T-cell (primary cell): ENCODE results near the gene RAB8B. TPM values are rescaled to one million over a fixed set of nuclear protein-coding genes. Genes with fewer than 3 reads are reported as not detected.

Experiments used
- ATAC-seq, 4 experiments: fragments of 200-7000 bp in 3 of 4; fragments of 150-1000 bp in 1 of 4; cut with Tn5 transposase; replicated peaks in 1 of 4; 1 replicate in 3 of 4; 2 replicates in 1 of 4; pipeline ENCODE4 v1.10.0; 2021; ENCODE audit warnings: moderate library complexity in 3 of 4, mild to moderate bottlenecking in 2 of 4, moderate number of reproducible peaks in 1 of 4
- CTCF ChIA-PET, 2 donors: fragments of 300-600 bp; sonication (Branson Sonifier 250); formaldehyde crosslinking; loops; one replicate each; lab custom pipeline; 2022; ENCODE audit warnings: antibody characterized with exemption in 2 of 2; lab: Charles Lee
- POLR2A ChIA-PET, 2 donors: fragments of 300-600 bp; sonication (Branson Sonifier 250); formaldehyde crosslinking; loops; one replicate each; lab custom pipeline; 2022; ENCODE audit warnings: antibody characterized with exemption in 2 of 2; lab: Charles Lee
- DNase-seq, 35 experiments: peaks; one replicate each; pipeline versions ENCODE4 v3.0.0 to v3.0.0-alpha.2; 2013 to 2023
- H3K27ac ChIP-seq: one replicate; pipeline ENCODE4 v1.5.1; 2013; ENCODE audit warnings: low read length
- H3K27me3 ChIP-seq, 2 experiments: replicated peaks in 1 of 2; 1 replicate in 1 of 2; 2 replicates in 1 of 2; pipeline versions ENCODE4 v1.6.1 to v1.7.0; 2013; ENCODE audit warnings: low read length in 1 of 2, mixed read lengths in 1 of 2; ENCODE audit not compliant: control insufficient read depth in 2 of 2, insufficient read depth in 2 of 2; ENCODE audit errors: extremely low read depth in 1 of 2
- H3K36me3 ChIP-seq, 2 donors: 1 replicate in 1 of 2; 2 replicates in 1 of 2; pipeline versions ENCODE4 v1.6.1 to v1.7.0; 2013; ENCODE audit warnings: low read length in 1 of 2; ENCODE audit not compliant: control insufficient read depth in 2 of 2, insufficient read depth in 1 of 2; ENCODE audit errors: extremely low read depth in 1 of 2
- H3K4me1 ChIP-seq, 2 experiments: 1 replicate in 1 of 2; 2 replicates in 1 of 2; pipeline versions ENCODE4 v1.6.1 to v1.7.0; 2013; ENCODE audit warnings: low read length in 2 of 2, mixed read lengths in 1 of 2; ENCODE audit not compliant: insufficient read depth in 2 of 2, control insufficient read depth in 1 of 2; ENCODE audit errors: extremely low read depth in 1 of 2
- H3K4me3 ChIP-seq, 2 donors: 1 replicate in 1 of 2; 2 replicates in 1 of 2; pipeline versions ENCODE4 v1.5.1 to v1.7.0; 2013; ENCODE audit warnings: mild to moderate bottlenecking in 2 of 2, low read length in 1 of 2, moderate library complexity in 1 of 2; ENCODE audit not compliant: control insufficient read depth in 1 of 2; ENCODE audit errors: extremely low read depth in 1 of 2
- H3K9me3 ChIP-seq: 2 replicates; pipeline ENCODE4 v1.7.0; 2013
- H3K27ac Mint-ChIP-seq, 2 donors: one replicate each; pipeline ENCODE4 v1.8.0; 2020 to 2021; ENCODE audit warnings: mild to moderate bottlenecking in 2 of 2, mixed read lengths in 2 of 2
- H3K27me3 Mint-ChIP-seq, 2 donors: one replicate each; pipeline ENCODE4 v1.8.0; 2021 to 2022; ENCODE audit warnings: mixed read lengths in 2 of 2
- H3K36me3 Mint-ChIP-seq: one replicate; pipeline ENCODE4 v1.8.0; 2021; ENCODE audit warnings: mixed read lengths
- H3K4me1 Mint-ChIP-seq, 3 donors: one replicate each; pipeline ENCODE4 v1.8.0; 2020 to 2022; ENCODE audit warnings: mixed read lengths in 3 of 3, mild to moderate bottlenecking in 1 of 3
- H3K4me3 Mint-ChIP-seq, 3 donors: one replicate each; pipeline ENCODE4 v1.8.0; 2020 to 2022; ENCODE audit warnings: mild to moderate bottlenecking in 3 of 3, mixed read lengths in 3 of 3, moderate library complexity in 3 of 3
- H3K9me3 Mint-ChIP-seq, 3 donors: one replicate each; pipeline ENCODE4 v1.8.0; 2020 to 2022; ENCODE audit warnings: mixed read lengths in 3 of 3
- WGBS: methylation state at CpG from one replicate; pipeline ENCODE4 v1.1.5; 2013; ENCODE audit warnings: missing lambda C conversion rate; ENCODE audit not compliant: insufficient coverage; 5-methylcytosine and 5-hydroxymethylcytosine counted together
- total RNA-seq, 35 experiments: library from RNA in 6 of 35; stranded (reverse) in 6 of 35; fragments of 120-200 nt in 1 of 35; gene quantifications; one replicate each; pipeline versions ENCODE4 v1.2.1 to v1.2.4 and lab custom pipeline; 2013 to 2026

Gene RAB8B
- total RNA-seq, 5 donors from 2014 or later (not counting 1 experiment from before 2014, with no cell fraction given) = 52.2 to 66.7 (median 55.7) TPM

DNA sequence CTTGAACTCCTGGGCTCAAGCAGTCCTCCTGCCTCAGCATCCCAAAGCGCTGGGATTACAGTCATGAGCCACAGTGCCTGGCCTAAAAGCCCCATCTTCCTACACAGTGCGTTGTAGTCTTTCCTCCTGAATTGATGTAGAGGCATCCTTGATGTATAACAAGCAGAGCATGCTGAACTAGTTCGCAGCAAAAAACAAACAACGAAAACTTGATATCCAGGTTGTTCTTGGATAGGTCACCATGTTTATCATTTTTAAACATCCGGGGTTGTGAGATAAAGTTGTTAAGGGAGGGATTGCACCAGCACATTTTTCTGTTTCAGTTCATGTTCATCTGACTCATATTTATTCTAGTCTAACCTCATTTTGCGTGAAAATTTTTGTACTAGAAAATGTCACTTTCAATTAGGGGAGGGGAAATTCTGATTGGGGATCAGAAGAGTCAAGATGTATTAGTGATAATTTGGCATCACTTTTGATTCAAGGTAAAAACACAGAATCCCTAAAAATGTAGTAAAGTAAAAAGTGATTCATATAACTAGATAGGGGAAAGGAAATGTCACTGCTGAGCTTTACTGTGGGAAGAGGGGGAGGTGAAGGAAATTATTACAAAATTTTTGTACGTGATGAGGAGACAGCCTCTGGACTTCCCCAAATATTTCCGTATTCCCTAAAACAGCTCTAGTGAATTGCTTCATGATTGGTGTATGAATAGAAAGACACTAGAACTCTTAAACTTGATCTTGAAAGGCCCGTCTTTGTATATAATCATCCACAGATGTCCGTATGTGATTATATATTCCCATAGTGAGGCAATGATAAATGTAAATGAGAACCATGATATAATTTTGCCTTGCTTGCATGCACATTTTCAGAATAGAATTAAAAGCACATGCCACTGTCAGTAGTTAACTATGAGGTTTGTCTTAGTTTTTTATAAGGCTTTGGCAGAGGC lies 22.9 kb downstream of the RAB8B start:
- Histone ChIP-seq H3K27me3 (no peaks in the 10 kb centered on the region), H3K36me3 (peaks cover 0 to 7% of the 10 kb centered on the region in 2 donors), H3K9me3 (no peaks in the 10 kb centered on the region), H3K27ac (peak overlapping the region; percentile 55), H3K4me3 (no peak overlapping the region), H3K4me1 (peaks cover 45 to 48% of the 10 kb centered on the region in 2 experiments)
- H3K4me1 Mint-ChIP-seq = peaks cover 79 to 81% (median 80%) of the 10 kb centered on the region in 3 donors
- CTCF ChIA-PET = interaction anchor here in 1 of 2 donors (0.6 to 1.3 kb wide), 4 partner anchors 15 to 492 kb away, joined by 3 to 4 read pairs (median 4); no protein-coding TSS in a partner anchor
- POLR2A ChIA-PET = interaction anchor here in 1 of 2 donors (0.7 to 1.4 kb wide), 2 partner anchors 18 to 21 kb away, joined by 4 to 7 read pairs; no protein-coding TSS in a partner anchor
- peak overlapping the region; percentile 35 to 63 (median 54) for H3K4me3 Mint-ChIP-seq
- DNase-seq (peak in 1 of 35 experiments; percentile 37), ATAC-seq (peak; percentile 17 to 53 (median 48))
- H3K27ac Mint-ChIP-seq = peak overlapping the region; percentile 77 to 80
- no peaks in the 10 kb centered on the region for H3K27me3 Mint-ChIP-seq
- H3K9me3 Mint-ChIP-seq = no peaks in the 10 kb centered on the region
- WGBS = no CpG with 5 or more reads among the region's 10 CpGs
- H3K36me3 Mint-ChIP-seq = peaks cover 14% of the 10 kb centered on the region

- Mint-ChIP-seq H3K36me3 (peaks cover 23% of the 10 kb centered on the region), H3K4me1 (peaks cover 71 to 72% (median 72%) of the 10 kb centered on the region in 3 donors), H3K9me3 (no peaks in the 10 kb centered on the region), H3K4me3 (no peak overlapping the region), H3K27me3 (no peaks in the 10 kb centered on the region), H3K27ac (peak overlapping the region; percentile 13 to 66)
- peaks cover 3 to 20% of the 10 kb centered on the region in 2 experiments for H3K4me1 ChIP-seq
- peaks cover 0 to 2% of the 10 kb centered on the region in 2 donors for H3K36me3 ChIP-seq
- no peak overlapping the region for H3K4me3 ChIP-seq
- ATAC-seq (no peak), DNase-seq (no peak)
- H3K27ac ChIP-seq = no peak overlapping the region
- 93% methylated on average over 3 of the region's 5 CpGs for WGBS
- CTCF ChIA-PET = interaction anchor here (1.2 to 1.9 kb wide), 4 partner anchors 12 to 27 kb away, joined by 3 to 5 read pairs (median 4); no protein-coding TSS in a partner anchor
- POLR2A ChIA-PET = interaction anchor here (0.6 to 2.9 kb wide), 5 partner anchors 10 to 26 kb away, joined by 4 to 17 read pairs (median 5); no protein-coding TSS in a partner anchor
- no peaks in the 10 kb centered on the region for H3K27me3 ChIP-seq
- no peaks in the 10 kb centered on the region for H3K9me3 ChIP-seq
Measured at GRCh38 chr15:63218100-63218808, 28.8 kb downstream of the RAB8B start.

DNA sequence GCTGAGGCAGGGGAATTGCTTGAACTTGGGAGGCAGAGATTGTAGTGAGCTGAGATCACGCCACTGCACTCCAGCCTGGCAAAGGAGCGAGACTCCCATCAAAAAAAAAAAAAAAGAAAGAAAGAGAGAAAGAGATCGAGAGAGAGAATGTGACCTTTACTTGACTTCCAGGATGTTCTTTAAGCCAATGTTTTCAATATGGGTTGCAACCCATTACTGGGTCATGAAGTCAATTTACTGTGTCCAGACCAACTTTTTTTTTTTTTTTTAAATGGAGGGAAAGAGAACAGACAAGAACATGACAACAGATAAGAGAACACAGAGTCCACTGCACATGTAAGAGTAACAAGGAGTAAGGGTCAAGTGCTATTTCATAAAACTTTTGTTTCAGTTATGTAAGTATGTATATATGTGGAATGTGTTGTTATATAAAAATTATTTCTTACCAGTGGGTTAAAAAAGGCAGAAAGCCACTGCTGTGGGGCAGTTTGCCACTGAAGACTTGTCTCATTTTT lies 29.8 kb downstream of the RAB8B start:
- Histone ChIP-seq H3K4me1 (peaks cover 3 to 13% of the 10 kb centered on the region in 2 experiments), H3K36me3 (peaks cover 0 to 8% of the 10 kb centered on the region in 2 donors), H3K27me3 (no peaks in the 10 kb centered on the region), H3K4me3 (no peak overlapping the region), H3K9me3 (no peaks in the 10 kb centered on the region), H3K27ac (no peak overlapping the region)
- no peak for DNase-seq
- no peaks in the 10 kb centered on the region for H3K9me3 Mint-ChIP-seq
- H3K4me1 Mint-ChIP-seq = peaks cover 62 to 69% (median 68%) of the 10 kb centered on the region in 3 donors
- H3K4me3 Mint-ChIP-seq = no peak overlapping the region
- no peak for ATAC-seq
- POLR2A ChIA-PET = interaction anchor here in 1 of 2 donors (2.9 kb wide), 1 partner anchor 27 kb away, joined by 17 read pairs; no protein-coding TSS in a partner anchor
- H3K36me3 Mint-ChIP-seq = peaks cover 27% of the 10 kb centered on the region
- H3K27me3 Mint-ChIP-seq = no peaks in the 10 kb centered on the region
- H3K27ac Mint-ChIP-seq = peak overlapping the region; percentile 34 to 36
- no CpG with 5 or more reads among the region's 3 CpGs for WGBS
- CTCF ChIA-PET = interaction anchor here in 1 of 2 donors (1.5 to 1.9 kb wide), 2 partner anchors 11 to 28 kb away, joined by 3 to 5 read pairs; no protein-coding TSS in a partner anchor

DNA sequence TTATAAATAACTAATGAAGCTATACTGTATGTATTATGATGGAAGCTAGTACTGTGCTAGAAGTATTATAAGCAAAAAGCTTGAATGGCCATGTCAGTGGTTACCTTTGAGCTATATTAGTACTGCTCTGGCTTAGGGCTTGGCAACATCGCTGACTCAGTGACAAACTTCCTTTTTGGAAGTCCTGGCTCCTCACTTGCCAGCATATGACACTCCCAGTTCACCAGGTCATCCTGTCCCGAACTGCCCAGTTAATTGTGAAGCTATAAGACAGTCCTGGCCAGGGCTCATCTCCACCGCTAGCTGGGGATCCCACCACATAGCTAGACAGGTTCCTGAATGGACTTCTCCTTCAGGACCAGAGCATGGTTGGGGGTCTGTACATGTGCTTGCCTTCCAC lies 31.9 kb downstream of the RAB8B start:
- WGBS = 100% methylated on average over 3 of the region's 3 CpGs
- Mint-ChIP-seq H3K4me3 (no peak overlapping the region), H3K27me3 (no peaks in the 10 kb centered on the region), H3K27ac (peak overlapping the region; percentile 48 to 60), H3K4me1 (peaks cover 68 to 77% (median 70%) of the 10 kb centered on the region in 3 donors), H3K36me3 (peaks cover 30% of the 10 kb centered on the region), H3K9me3 (no peaks in the 10 kb centered on the region)
- ChIA-PET POLR2A (interaction anchor here in 1 of 2 donors (0.8 to 1.0 kb wide), 2 partner anchors 23 to 58 kb away, joined by 3 to 4 read pairs; no protein-coding TSS in a partner anchor), CTCF (interaction anchor here in 1 of 2 donors (0.6 kb wide), 1 partner anchor 48 kb away, joined by 9 read pairs; no protein-coding TSS in a partner anchor)
- peak in 1 of 4 experiments; percentile 32 for ATAC-seq
- Histone ChIP-seq H3K27me3 (no peaks in the 10 kb centered on the region), H3K4me1 (peaks cover 4 to 10% of the 10 kb centered on the region in 2 experiments), H3K27ac (no peak overlapping the region), H3K36me3 (peaks cover 0 to 16% of the 10 kb centered on the region in 2 donors), H3K9me3 (no peaks in the 10 kb centered on the region), H3K4me3 (no peak overlapping the region)
- DNase-seq = no peak

GRCh38 chr15:63223463-63223862 lies 34.1 kb downstream of the RAB8B start:
- Histone ChIP-seq H3K9me3 (no peaks in the 10 kb centered on the region), H3K4me1 (peaks cover 8 to 17% of the 10 kb centered on the region in 2 experiments), H3K36me3 (peaks cover 0 to 18% of the 10 kb centered on the region in 2 donors), H3K27ac (no peak overlapping the region), H3K4me3 (no peak overlapping the region), H3K27me3 (no peaks in the 10 kb centered on the region)
- Mint-ChIP-seq H3K36me3 (peaks cover 31% of the 10 kb centered on the region), H3K4me1 (peaks cover 70 to 87% (median 78%) of the 10 kb centered on the region in 3 donors), H3K27me3 (no peaks in the 10 kb centered on the region), H3K9me3 (no peaks in the 10 kb centered on the region), H3K27ac (peak overlapping the region in 1 of 2 donors; percentile 37), H3K4me3 (no peak overlapping the region)
- WGBS = 89% methylated on average over 3 of the region's 6 CpGs
- no peak for ATAC-seq
- CTCF ChIA-PET = no interaction called here
- POLR2A ChIA-PET = no interaction called here
- DNase-seq = no peak
